Nephron (organoid): Measurements from ENCODE around the gene LGALS7.

ENCODE experiments used
- H3K27ac Mint-ChIP-seq, 3 experiments: 2 replicates each; pipeline ENCODE4 v1.8.0; 2020; ENCODE audit warnings: mixed read lengths in 3 of 3, mild to moderate bottlenecking in 2 of 3, moderate library complexity in 1 of 3
- H3K27me3 Mint-ChIP-seq: 2 replicates; pipeline ENCODE4 v1.8.0; 2021; ENCODE audit warnings: low read depth, mild to moderate bottlenecking, moderate library complexity, mixed read lengths
- H3K36me3 Mint-ChIP-seq: 2 replicates; pipeline ENCODE4 v1.8.0; 2020; ENCODE audit warnings: low read depth, mixed read lengths
- H3K4me1 Mint-ChIP-seq: 2 replicates; pipeline ENCODE4 v1.8.0; 2020; ENCODE audit warnings: mixed read lengths
- H3K4me3 Mint-ChIP-seq, 3 experiments: 2 replicates each; pipeline ENCODE4 v1.8.0; 2020; ENCODE audit warnings: mild to moderate bottlenecking in 3 of 3, mixed read lengths in 3 of 3, moderate library complexity in 2 of 3
- H3K9me3 Mint-ChIP-seq: 2 replicates; pipeline ENCODE4 v1.8.0; 2020; ENCODE audit warnings: mixed read lengths
- CTCF ChIP-seq, 3 experiments: fragments of 200-600 bp; sonication (generic); IDR thresholded peaks; one replicate each; pipeline ENCODE4 v1.5.0; 2021; ENCODE audit warnings: antibody characterized with exemption in 3 of 3; ENCODE audit not compliant: unreplicated experiment in 3 of 3

Gene LGALS7

GRCh38 chr19:38726284-38726673 is 47.0 kb downstream of the LGALS7 start:
- no peak for TF ChIP-seq CTCF (IDR thresholded peaks at IDR 0.05; ENCODE audit: unreplicated experiment in 3 of 3)
- peaks cover 39% of the 10 kb centered on the region for H3K36me3 Mint-ChIP-seq
- H3K9me3 Mint-ChIP-seq = no peaks in the 10 kb centered on the region
- peaks cover 6% of the 10 kb centered on the region for H3K4me1 Mint-ChIP-seq
- H3K27ac Mint-ChIP-seq = peak overlapping the region in 1 of 3 experiments; percentile 32
- H3K4me3 Mint-ChIP-seq = no peak overlapping the region
- no peaks in the 10 kb centered on the region for H3K27me3 Mint-ChIP-seq

GRCh38 chr19:38725469-38726283 is 47.6 kb downstream of the LGALS7 start:
- Mint-ChIP-seq H3K4me3 (no peak overlapping the region), H3K27me3 (no peaks in the 10 kb centered on the region), H3K9me3 (no peaks in the 10 kb centered on the region), H3K4me1 (peaks cover 6% of the 10 kb centered on the region), H3K36me3 (peaks cover 44% of the 10 kb centered on the region), H3K27ac (peak overlapping the region in 1 of 3 experiments; percentile 32)
- TF ChIP-seq CTCF (IDR thresholded peaks at IDR 0.05; ENCODE audit: unreplicated experiment in 3 of 3) = no peak

- H3K36me3 Mint-ChIP-seq = peaks cover 36% of the 10 kb centered on the region
- no peak overlapping the region for H3K4me3 Mint-ChIP-seq
- no peaks in the 10 kb centered on the region for H3K27me3 Mint-ChIP-seq
- peak overlapping the region in 1 of 3 experiments; percentile 78 for H3K27ac Mint-ChIP-seq
- no peaks in the 10 kb centered on the region for H3K9me3 Mint-ChIP-seq
- peaks cover 11% of the 10 kb centered on the region for H3K4me1 Mint-ChIP-seq
- no peak for TF ChIP-seq CTCF (IDR thresholded peaks at IDR 0.05; ENCODE audit: unreplicated experiment in 3 of 3)
Measured at GRCh38 chr19:38723990-38724854, 49.1 kb downstream of the LGALS7 start.

GRCh38 chr19:38723606-38723965 is 49.7 kb downstream of the LGALS7 start:
- Mint-ChIP-seq H3K4me1 (peaks cover 17% of the 10 kb centered on the region), H3K36me3 (peaks cover 37% of the 10 kb centered on the region), H3K9me3 (no peaks in the 10 kb centered on the region), H3K27ac (peak overlapping the region in 2 of 3 experiments; percentile 13 to 78), H3K4me3 (no peak overlapping the region), H3K27me3 (no peaks in the 10 kb centered on the region)
- TF ChIP-seq CTCF (IDR thresholded peaks at IDR 0.05; ENCODE audit: unreplicated experiment in 3 of 3) = no peak

GRCh38 chr19:38722947-38723605 is 50.2 kb downstream of the LGALS7 start:
- peaks cover 19% of the 10 kb centered on the region for H3K4me1 Mint-ChIP-seq
- TF ChIP-seq CTCF (IDR thresholded peaks at IDR 0.05; ENCODE audit: unreplicated experiment in 3 of 3) = no peak
- H3K4me3 Mint-ChIP-seq = no peak overlapping the region
- peaks cover 37% of the 10 kb centered on the region for H3K36me3 Mint-ChIP-seq
- H3K9me3 Mint-ChIP-seq = no peaks in the 10 kb centered on the region
- H3K27me3 Mint-ChIP-seq = no peaks in the 10 kb centered on the region
- peak overlapping the region in 2 of 3 experiments; percentile 13 to 78 for H3K27ac Mint-ChIP-seq
